NCI-H1436 treated with DMSO at 0.1 percent for 48 hours (cell line): Measurements from ENCODE around the gene MIA3.
"Not testable (repeated sequence)": the region's sequence is repeated elsewhere in the genome, so short reads cannot be mapped to it uniquely, and the experiment has no call there.

Experiments used
- DNase-seq: peaks from one replicate; lab custom pipeline; 2025; lab: John Stamatoyannopoulos, UW

The MIA3 gene

DNA sequence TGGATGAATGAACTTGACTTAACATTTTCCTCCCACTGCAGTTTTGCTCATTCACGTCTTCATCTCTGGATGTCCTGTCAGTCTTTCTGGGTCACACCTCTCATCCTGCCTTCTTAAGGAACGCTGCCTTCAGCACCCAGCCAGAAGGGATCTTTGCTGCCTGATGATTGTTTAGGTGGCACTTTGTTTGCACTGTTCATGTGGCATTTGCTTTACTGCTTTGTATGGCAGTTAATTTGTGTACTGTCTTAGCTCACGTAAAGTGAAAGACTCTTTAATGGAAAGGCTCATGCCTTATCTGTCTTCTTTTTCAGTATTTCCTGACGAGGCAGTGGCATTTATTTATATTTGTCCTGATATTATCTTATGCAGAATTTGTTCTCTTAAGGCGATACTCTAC, 4.9 kb downstream of the MIA3 start:
- no peak for DNase-seq

DNA sequence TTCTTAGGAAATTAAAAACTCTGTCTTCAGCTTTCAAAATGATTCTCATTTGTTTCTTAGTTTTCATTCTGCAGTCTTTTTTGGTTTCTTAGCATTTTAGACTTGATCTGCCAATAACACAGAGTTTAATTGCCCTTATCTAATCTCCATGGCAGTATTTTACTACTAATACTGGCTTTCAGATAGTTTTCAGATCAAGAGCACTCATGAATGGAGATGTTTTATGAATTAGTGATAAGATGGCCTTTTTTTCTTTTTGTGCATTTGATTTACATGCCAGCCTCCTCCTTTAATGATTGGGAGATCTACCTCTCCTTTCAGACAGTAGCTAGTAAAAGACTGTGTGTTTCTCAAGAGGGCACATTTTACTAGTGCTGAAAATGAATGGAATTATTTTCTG, 5.6 kb downstream of the MIA3 start:
- DNase-seq, result no peak

GRCh38 chr1:222624214-222624613, 6.3 kb downstream of the MIA3 start:
- no peak for DNase-seq

GRCh38 chr1:222627232-222627631, 9.3 kb downstream of the MIA3 start:
- no peak for DNase-seq

DNA sequence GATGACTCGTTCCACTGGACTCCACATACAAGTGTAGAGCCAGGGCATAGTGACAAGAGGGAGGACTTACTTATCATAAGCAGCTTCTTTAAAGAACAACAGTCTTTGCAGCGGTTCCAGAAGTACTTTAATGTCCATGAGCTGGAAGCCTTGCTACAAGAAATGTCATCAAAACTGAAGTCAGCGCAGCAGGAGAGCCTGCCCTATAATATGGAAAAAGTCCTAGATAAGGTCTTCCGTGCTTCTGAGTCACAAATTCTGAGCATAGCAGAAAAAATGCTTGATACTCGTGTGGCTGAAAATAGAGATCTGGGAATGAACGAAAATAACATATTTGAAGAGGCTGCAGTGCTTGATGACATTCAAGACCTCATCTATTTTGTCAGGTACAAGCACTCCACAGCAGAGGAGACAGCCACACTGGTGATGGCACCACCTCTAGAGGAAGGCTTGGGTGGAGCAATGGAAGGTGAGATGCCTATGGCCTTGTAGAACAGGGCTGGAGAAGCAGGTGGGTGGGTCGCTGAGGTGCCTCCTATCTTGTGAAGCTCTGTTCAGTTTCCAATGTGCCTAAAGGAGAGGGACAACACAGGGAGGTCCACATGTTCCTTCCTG, 12.1 kb downstream of the MIA3 start:
- DNase-seq, result no peak

GRCh38 chr1:222631611-222632208, 13.8 kb downstream of the MIA3 start:
- no peak for DNase-seq

DNA sequence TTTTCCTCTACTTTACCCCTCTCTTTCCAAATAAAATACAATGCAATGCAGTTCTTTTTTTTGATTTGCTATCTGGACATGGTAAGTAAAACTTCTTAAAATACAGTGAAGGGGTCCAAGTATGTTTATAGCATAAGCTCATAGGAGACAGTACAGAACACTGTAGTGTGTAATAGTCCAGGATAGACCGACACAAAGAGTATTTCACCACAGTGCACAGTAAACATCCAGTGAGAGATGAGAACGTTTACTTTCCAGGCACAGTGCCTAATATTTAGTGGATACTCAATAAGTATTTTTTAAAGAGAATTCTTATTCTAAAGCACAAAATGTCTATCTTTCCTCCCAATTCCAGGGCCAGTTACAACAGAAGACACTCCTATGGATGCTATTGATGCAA, 14.9 kb downstream of the MIA3 start:
- no peak for DNase-seq

GRCh38 chr1:222634180-222635013, 16.5 kb downstream of the MIA3 start:
- DNase-seq, result peak; percentile 76

GRCh38 chr1:222641269-222641948, 23.5 kb downstream of the MIA3 start:
- DNase-seq, result no peak

GRCh38 chr1:222642468-222642867, 24.6 kb downstream of the MIA3 start:
- DNase-seq, result no peak

GRCh38 chr1:222643606-222643937, 25.7 kb downstream of the MIA3 start:
- DNase-seq, result no peak

- peak; percentile 87 for DNase-seq
Measured at GRCh38 chr1:222643938-222644635, 26.2 kb downstream of the MIA3 start.

GRCh38 chr1:222644636-222644980, 26.7 kb downstream of the MIA3 start:
- no peak for DNase-seq

GRCh38 chr1:222652676-222653075, 34.8 kb downstream of the MIA3 start:
- DNase-seq, result no peak

GRCh38 chr1:222653178-222653827, 35.4 kb downstream of the MIA3 start:
- no peak for DNase-seq

DNA sequence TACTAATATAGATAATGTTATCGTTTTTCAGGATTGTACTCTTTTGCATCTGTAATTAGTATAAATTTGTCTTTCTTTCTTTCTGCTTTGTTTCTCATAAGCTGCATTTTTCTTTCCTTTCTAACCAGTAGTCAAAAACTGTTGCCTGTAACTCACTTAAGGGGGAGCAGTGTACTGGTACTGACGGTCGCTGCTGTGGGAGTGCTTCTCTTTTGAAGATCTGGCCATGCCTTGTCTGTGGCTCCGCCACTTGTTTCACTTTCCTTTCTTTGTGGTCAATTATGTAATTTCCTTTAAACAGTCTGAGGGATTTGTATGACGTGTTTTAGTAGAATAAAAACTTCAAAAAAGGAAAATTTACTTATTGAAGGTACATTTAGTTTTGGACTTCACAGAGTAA, 37.0 kb downstream of the MIA3 start:
- DNase-seq, result no peak

- no peak for DNase-seq
Measured at GRCh38 chr1:222656391-222657155, 38.7 kb downstream of the MIA3 start.

GRCh38 chr1:222657899-222658298, 40.0 kb downstream of the MIA3 start:
- DNase-seq, result no peak

DNA sequence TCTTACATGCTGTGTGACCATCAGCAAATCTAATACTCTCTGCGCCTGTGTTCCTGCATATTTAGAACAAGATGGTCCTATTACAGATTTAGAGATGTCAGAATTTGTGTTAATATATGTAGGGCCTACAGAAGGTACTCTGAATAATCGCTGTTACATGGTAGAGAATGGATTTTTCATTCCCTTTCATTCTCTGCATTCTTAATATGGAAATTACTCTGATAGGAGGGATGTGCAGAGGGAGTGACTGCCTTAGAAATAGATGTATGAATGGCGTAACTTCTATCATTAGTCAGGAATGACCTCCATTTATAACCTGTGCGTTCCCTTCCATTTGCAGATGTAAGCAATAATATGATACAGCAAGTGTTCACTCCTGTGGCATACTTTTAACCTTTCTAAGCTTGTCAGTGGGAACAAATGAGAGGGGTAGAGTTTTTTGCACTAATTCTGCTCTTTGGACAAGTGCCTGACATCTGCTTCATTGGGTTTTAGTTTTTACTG, 45.6 kb downstream of the MIA3 start:
- no peak for DNase-seq

- no peak for DNase-seq
Measured at GRCh38 chr1:222665964-222666363, 48.1 kb downstream of the MIA3 start.

GRCh38 chr1:222668184-222668583, 50.3 kb downstream of the MIA3 start:
- not testable (repeated sequence) for DNase-seq
